ENCODE measurements around the gene MRPS26.
A peak's percentile ranks its signal among the peaks of the same experiment; 100 is the strongest.

The MRPS26 gene

DNA sequence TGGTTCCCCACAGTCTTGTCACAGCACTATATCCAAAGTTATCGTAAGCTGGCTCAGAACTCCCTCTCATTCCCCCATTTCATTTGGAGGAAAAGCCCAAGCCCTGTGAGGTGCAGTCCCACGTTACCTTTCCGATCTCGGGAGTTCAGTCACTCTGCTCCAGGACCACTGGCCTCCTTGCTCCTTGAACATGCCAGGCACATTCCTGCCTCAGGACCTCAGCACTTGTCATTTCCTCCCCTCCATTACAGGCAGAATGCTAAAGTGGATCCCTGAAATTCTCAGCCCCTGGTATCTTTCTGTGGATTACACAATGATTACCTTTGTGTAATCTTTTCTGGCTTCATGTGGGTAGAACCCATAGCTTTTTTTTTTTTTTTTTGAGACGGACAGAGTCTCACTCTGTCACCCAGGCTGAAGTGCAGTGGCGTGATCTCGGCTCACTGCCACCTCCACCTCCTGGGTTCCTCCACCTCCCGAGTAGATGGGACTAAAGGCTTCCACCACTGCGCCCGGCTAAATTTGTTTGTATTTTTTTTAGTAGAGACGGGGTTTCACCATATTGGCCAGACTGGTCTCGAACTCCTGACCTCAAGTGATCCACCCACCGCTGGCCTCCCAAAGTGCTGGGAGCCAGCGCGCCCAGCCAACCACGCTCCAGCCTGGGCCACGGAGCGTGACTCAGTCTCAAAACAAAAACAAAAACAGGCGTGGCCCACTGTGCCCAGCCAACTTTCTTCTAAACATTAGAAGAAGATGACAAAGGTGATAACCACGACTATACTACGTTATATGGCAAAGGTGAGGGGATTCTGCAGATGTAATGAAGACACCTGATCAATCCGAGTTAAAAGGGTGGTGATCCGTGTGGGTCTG lies 21.5 kb downstream of the MRPS26 start:
- TF ChIP-seq, protein P1, sequence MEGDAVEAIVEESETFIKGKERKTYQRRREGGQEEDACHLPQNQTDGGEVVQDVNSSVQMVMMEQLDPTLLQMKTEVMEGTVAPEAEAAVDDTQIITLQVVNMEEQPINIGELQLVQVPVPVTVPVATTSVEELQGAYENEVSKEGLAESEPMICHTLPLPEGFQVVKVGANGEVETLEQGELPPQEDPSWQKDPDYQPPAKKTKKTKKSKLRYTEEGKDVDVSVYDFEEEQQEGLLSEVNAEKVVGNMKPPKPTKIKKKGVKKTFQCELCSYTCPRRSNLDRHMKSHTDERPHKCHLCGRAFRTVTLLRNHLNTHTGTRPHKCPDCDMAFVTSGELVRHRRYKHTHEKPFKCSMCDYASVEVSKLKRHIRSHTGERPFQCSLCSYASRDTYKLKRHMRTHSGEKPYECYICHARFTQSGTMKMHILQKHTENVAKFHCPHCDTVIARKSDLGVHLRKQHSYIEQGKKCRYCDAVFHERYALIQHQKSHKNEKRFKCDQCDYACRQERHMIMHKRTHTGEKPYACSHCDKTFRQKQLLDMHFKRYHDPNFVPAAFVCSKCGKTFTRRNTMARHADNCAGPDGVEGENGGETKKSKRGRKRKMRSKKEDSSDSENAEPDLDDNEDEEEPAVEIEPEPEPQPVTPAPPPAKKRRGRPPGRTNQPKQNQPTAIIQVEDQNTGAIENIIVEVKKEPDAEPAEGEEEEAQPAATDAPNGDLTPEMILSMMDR (IDR thresholded peaks at IDR 0.05; ENCODE audit: insufficient read depth, low read length, missing control alignments) = no peak
- POLR2A ChIA-PET = no interaction called here

DNA sequence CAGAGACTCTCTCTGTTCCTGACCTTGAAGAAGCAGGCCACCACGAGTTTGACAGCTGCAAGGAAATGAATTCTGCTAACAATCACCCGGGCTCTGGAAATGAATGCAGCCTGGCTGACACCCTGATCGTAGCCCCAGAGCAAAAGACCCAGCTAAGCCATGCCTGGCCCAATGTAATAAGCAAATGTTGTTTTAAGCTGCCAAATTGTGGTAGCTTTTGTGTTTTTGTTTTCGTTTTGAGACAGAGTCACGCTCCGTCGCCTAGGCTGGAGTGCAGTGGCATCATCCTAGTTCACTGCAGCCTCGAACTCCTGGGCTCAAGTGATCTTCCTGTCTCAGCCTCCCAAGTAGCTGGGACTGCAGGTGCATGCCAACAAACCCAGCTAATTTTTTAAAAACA lies 22.2 kb downstream of the MRPS26 start:
- POLR2A ChIA-PET = no interaction called here
- TF ChIP-seq, protein P1 (IDR thresholded peaks at IDR 0.05; ENCODE audit: insufficient read depth, low read length, missing control alignments) = no peak
- DNase-seq (ENCODE audit: low read depth, low spot score) = no peak
- H3K4me3 ChIP-seq (ENCODE audit: low read depth, low read length) = no peak overlapping the region
- CTCF ChIA-PET = interaction anchor here (1.0 to 11.0 kb wide), 2 partner anchors 9 to 15 kb away, joined by 5 to 86 read pairs; no protein-coding TSS in a partner anchor

More for the DNA sequence above, 21.5 kb downstream of the MRPS26 start:
- DNase-seq (ENCODE audit: low read depth, low spot score) = no peak
- H3K4me3 ChIP-seq (ENCODE audit: low read depth, low read length) = no peak overlapping the region
- CTCF ChIA-PET = interaction anchor here (0.9 to 11.0 kb wide), 4 partner anchors 10 to 15 kb away, joined by 3 to 86 read pairs (median 4); no protein-coding TSS in a partner anchor

DNA sequence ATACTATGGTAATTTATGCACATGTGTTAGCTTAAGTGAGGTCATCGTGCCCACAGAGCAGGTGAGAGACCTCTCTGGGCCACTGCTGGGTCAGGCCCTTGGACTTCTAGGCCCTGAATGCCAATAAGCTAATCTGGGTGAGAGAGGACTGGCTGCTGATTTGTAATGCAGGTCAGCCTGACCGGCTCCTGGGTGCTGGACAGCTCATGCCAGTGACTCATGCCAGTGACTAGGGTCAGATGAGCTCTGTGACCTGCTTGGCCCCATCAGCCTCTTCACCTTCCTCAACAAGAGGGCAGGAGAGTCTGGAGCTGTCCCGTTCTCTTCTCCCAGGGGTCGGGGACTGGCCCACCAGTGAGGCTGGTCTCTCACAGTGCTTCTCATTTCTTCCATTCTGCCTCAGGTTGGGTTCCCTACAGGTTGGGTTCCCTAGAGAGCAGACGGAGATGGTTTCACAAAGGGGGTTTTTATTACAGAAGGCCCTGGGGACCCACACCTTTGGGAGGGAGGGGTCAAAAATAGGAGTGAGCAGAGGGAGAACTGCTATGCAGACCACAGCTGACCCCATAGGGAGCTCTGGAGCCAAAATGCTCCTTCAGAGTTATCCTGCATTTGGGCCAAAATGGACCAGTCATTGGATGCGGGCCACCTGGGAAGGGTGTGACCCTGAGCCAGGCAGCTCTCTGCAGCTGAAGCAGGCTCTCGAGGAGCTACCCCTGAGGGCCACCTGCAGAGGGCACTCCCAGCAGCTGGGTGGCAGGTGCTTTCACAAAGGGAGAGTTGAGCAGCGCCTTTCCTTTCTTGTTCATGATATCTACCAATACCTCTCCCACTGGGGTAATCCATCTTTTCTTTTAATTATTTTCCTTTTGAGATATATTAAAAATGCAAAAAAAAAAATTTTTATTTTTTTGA lies 23.4 kb downstream of the MRPS26 start:
- ChIA-PET POLR2A (no interaction called here), CTCF (interaction anchor here (11.0 kb wide), 1 partner anchor 17 kb away, joined by 86 read pairs; no protein-coding TSS in a partner anchor)
- no peak overlapping the region for H3K4me3 ChIP-seq (ENCODE audit: low read depth, low read length)
- TF ChIP-seq, protein P1 (IDR thresholded peaks at IDR 0.05; ENCODE audit: insufficient read depth, low read length, missing control alignments) = no peak
- no peak for DNase-seq (ENCODE audit: low read depth, low spot score)

DNA sequence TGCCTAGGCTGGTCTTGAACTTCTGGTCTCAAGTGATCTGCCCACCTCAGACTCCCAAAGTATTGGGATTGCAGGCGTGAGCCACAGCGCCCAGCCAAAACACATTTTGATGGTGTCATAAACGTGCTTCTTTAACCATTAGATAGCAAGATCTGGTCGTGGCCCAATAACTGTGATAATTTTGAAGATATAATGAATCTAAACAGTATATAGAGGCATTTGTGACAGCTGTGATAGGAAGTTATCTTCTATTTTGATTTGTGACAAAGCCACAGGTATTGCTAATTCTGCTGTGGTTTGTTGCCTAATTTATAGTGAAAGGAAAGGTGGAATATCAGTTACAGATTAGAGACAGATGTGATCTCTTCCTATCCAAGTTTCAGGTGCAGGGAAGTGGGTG lies 24.9 kb downstream of the MRPS26 start:
- no peak for DNase-seq (ENCODE audit: low read depth, low spot score)
- CTCF ChIA-PET = interaction anchor here (11.0 kb wide), 1 partner anchor 18 kb away, joined by 86 read pairs; no protein-coding TSS in a partner anchor
- TF ChIP-seq, protein P1 (IDR thresholded peaks at IDR 0.05; ENCODE audit: insufficient read depth, low read length, missing control alignments) = no peak
- no peak overlapping the region for H3K4me3 ChIP-seq (ENCODE audit: low read depth, low read length)
- POLR2A ChIA-PET = no interaction called here

DNA sequence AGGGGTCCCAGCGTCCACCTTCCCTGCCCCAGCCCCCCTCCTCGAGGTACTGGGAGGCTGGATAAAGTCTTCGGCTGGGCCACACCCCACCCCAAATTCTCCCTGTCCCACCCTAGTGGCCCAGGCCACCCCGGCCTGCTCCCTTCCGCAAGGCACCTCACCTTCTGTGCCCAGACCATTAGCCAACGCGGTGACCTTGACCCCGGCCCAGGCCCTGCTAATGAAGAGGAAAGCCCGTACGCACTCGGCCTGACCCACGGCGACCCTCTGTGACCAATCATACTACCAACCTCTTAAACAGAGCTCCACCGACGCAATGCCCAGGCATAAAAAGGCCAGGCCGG lies 25.4 kb downstream of the MRPS26 start:
- DNase-seq (ENCODE audit: low read depth, low spot score) = no peak
- ChIA-PET CTCF (interaction anchor here (11.0 kb wide), 1 partner anchor 19 kb away, joined by 86 read pairs; no protein-coding TSS in a partner anchor), POLR2A (no interaction called here)
- TF ChIP-seq, protein P1 (IDR thresholded peaks at IDR 0.05; ENCODE audit: insufficient read depth, low read length, missing control alignments) = no peak
- peak overlapping the region; percentile 53 for H3K4me3 ChIP-seq (ENCODE audit: low read depth, low read length)
